SK-MEL-5 (cell line): ENCODE results near the gene ALOX5AP. TPM values are rescaled to one million over a fixed set of nuclear protein-coding genes. Genes with fewer than 3 reads are reported as not detected.
"Not testable (repeated sequence)": the region's sequence is repeated elsewhere in the genome, so short reads cannot be mapped to it uniquely, and the experiment has no call there.

Experiments used
- DNase-seq: peaks from one replicate; pipeline ENCODE4 v3.0.0-alpha.2; 2016; ENCODE audit warnings: low read depth, low spot score
- in situ Hi-C: cut with HindIII; loops from 2 replicates; pipeline ENCODE4 v1.10.0; 2016; ENCODE audit warnings: low sequenced_read_pairs, high pct_unique_total_duplicates, low pct_unique_long_range_greater_than_20kb
- total RNA-seq: library from RNA; depleted of rRNA; stranded (reverse); fragments of >200 nt; shearing (Covaris generic); gene quantifications from 2 replicates; pipeline ENCODE4 v1.2.3, GENCODE V29; 2014

ALOX5AP gene
- total RNA-seq, 1 experiment from 2014 or later, result not detected

DNA sequence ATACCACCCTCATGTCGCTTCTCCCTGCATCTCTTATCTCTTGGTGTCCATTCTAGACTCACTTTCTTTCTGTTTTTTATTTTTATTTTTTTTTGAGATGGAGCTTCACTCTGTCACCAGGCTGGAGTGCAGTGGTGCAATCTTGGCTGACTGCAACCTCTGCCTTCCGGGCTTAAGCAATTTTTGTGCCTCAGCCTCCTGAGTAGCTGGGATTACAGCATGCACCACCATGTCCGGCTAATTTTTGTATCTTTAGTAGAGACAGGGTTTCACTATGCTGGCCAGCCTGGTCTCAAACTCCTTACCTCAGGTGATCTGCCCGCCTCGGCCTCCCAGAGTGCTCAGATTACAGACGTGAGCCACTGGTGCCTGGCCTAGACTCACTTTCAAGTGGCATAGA, 12.5 kb downstream of the ALOX5AP start:
- DNase-seq, in situ Hi-C loops: not testable (repeated sequence)

- in situ Hi-C loops, result no loop called here
- no peak for DNase-seq
Measured at GRCh38 chr13:30748717-30749116, 13.4 kb downstream of the ALOX5AP start.

GRCh38 chr13:30750036-30750435, 14.7 kb downstream of the ALOX5AP start:
- in situ Hi-C loops, result no loop called here
- DNase-seq, result no peak

GRCh38 chr13:30751183-30751933, 16.0 kb downstream of the ALOX5AP start:
- in situ Hi-C loops, result no loop called here
- no peak for DNase-seq

DNA sequence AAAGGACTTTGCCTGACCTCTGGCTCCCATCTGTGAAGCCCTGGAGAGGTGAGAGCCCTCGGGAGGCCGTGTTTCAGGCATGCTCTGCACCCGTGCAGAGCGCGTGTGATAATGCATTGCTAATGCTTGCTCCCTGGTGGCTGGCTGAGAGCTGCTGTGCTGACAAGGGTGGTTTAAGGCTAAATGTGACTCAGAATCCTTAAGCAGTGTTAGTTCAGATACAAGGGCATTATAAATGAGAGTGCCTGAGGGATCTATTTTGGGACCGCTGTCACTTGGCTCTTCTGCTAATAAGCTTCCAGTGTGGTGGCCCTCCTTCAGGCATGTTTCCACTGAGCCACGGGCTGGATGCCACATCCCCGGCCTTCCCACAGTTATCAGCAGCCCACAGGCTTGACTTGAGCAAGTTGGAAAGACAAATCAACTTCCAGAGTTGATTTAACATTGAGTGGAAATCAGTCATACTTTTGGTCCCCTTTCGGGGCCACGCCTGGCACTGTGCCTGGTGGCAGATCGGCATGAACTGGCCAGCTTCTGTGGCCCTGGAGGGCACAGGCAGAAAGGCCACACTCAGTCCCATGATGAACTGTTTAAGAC, 17.0 kb downstream of the ALOX5AP start:
- in situ Hi-C loops, result no loop called here
- DNase-seq, result no peak

GRCh38 chr13:30753030-30753616, 17.8 kb downstream of the ALOX5AP start:
- in situ Hi-C loops, result no loop called here
- no peak for DNase-seq

DNA sequence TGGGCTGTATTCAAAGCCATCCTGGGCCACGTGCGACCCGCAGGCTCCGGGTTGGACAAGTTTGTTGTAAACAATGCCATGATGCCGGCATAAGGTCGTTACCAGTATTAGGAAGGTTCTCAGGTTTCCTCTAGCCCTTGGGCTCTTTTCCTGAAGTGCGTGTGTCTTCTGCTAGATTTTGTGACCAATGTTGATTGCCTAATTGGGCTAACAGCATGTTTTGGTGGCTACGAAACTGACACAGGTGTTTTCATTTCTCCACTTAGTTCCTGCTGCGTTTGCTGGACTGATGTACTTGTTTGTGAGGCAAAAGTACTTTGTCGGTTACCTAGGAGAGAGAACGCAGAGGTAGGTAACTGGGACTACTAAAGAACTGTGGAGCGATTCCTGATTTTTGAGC, 20.3 kb downstream of the ALOX5AP start:
- in situ Hi-C loops, result no loop called here
- DNase-seq, result no peak

DNA sequence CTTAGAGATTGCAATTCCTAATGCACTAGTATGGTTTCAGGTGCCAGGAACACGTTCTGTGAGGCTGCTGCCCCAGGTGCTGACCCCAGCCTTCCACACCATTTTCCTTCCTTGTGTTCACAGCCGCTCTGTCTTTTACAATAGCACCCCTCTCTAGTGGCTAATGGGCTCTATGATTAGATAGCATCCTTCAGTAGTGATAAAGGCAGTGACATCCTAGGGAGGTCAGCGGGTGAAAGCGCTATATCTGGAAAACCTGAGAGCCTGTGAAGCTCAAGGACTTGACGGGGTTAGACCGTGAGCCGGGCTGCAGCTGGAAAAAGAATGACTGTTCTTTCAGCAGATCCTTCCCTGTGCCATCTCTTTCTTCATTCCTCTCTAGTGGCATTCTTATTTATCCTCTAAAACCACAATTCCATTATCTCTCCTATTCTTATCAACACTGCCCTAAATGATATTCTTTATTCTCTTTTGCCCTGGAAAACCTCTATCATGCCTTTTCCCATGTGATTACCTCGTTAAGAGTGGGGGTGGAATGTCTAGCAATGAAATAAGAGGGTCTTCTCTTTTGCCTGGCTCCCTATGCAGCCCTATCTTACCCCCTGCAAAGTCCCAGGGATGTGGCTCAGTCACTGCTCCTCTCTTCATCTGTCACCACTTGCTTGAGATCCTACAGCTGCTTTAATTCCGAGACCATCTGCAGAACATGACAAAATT, 21.8 kb downstream of the ALOX5AP start:
- no peak for DNase-seq
- in situ Hi-C loops, result no loop called here

DNA sequence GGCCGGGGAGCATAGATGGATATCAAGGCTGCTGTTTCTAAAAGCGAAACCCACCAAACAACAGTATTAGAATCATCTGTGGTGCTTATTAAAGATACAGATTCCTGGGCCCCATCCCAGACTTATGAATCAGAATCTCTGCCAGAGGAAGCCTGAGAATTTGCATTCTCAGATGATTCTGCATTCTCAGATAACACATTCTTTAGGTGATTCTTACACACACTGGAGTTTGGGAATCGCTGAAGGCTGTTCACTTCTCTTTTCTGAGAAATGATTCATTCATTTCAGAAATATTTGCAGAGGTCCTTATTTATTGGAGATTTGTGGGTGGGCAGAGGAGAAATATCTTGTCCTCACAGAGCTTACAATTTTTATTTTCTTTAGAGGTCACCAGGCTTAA, 24.4 kb downstream of the ALOX5AP start:
- in situ Hi-C loops, result no loop called here
- no peak for DNase-seq

DNA sequence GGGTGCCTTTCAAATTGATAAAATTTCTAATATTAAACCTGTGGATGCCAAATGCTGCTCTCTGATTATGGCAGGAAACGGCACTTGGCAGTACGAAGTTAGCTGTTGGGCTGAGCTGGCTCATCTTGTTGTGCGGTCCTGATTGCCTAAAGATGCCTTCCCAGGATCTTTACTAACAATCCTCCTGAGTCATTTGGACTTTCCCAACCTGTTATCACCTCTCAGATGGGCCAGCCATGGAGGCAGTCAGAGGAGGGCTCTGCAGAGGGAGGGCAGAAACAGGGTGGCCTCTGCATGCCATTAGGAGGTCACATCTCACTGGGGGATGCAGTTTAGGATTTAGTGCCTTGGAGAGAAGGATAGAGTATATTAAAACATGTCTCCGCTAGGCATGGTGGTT, 27.3 kb downstream of the ALOX5AP start:
- DNase-seq, result no peak
- in situ Hi-C loops, result no loop called here

DNA sequence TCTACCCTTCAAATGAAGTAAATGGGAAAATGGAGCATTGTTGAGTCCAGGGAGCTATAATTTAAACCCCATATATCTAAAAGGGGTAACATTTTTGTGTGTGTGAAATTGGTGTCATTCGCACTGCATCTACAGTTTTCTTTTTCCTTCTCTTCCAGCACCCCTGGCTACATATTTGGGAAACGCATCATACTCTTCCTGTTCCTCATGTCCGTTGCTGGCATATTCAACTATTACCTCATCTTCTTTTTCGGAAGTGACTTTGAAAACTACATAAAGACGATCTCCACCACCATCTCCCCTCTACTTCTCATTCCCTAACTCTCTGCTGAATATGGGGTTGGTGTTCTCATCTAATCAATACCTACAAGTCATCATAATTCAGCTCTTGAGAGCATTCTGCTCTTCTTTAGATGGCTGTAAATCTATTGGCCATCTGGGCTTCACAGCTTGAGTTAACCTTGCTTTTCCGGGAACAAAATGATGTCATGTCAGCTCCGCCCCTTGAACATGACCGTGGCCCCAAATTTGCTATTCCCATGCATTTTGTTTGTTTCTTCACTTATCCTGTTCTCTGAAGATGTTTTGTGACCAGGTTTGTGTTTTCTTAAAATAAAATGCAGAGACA, 28.6 kb downstream of the ALOX5AP start:
- in situ Hi-C loops, result no loop called here
- DNase-seq, result no peak

DNA sequence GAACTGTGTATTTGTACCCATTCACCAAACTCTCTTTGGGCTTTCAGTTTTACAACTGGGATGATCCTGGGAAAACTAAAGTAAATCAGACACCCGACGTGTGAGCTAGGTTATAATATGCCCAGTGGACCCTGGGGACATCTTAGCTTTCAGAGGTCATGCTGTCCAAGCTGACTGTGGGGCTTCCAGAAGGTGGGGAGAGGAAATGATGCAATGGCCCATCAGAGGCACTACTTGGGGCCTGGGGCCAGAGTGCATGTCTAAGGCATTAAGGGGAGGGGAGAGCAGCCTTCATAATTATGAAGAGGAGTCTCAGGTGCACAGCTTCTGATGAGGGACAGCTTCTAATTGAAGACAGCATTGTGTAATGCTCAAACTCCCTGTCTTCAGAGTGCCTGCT, 30.9 kb downstream of the ALOX5AP start:
- DNase-seq, result no peak
- in situ Hi-C loops, result no loop called here

GRCh38 chr13:30770929-30771328, 35.6 kb downstream of the ALOX5AP start:
- in situ Hi-C loops, result no loop called here
- DNase-seq, result no peak

DNA sequence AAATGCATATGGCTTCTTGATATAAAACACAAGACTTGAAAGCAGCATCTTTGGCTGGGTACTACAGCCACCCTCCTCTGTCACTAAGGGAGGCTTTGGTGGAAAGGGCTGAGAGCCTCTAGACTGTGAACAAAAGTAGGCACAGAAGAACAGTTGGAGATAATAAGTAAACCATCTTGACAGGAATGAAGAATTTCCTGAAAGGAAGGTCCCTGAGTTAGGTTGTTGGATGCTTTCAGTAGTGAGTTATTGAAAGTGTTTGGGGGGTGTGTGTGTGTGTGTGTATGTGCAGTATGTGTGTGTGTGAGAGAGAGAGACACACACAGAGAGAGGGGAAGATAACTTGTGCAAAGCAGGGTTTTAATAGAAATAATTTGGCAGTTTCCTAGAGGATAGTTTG, 38.2 kb downstream of the ALOX5AP start:
- in situ Hi-C loops, result no loop called here
- no peak for DNase-seq

GRCh38 chr13:30774214-30774730, 38.9 kb downstream of the ALOX5AP start:
- in situ Hi-C loops, result no loop called here
- no peak for DNase-seq

DNA sequence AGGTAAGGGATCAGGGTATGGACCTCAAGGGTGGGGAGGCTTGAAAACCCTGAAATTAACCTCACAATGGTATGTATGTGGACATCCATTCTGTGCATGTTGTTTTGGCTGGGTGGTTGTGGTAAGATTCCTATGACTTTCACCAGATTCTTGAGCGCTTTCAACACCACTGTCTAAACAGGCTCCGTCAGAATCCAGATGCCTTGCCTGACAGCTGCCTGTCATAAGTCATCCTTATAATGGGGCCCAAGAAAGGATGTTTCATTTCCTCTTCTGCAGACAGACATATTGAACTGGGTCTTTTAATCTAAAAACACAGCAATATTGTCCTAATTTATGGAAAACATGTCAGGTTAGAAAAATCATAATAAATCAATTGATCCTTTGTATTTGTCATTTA, 41.3 kb downstream of the ALOX5AP start:
- DNase-seq, result no peak
- in situ Hi-C loops, result no loop called here

- in situ Hi-C loops, result no loop called here
- DNase-seq, result no peak
Measured at GRCh38 chr13:30779016-30779415, 43.7 kb downstream of the ALOX5AP start.

GRCh38 chr13:30779608-30780007, 44.3 kb downstream of the ALOX5AP start:
- no peak for DNase-seq
- in situ Hi-C loops, result no loop called here
